Neural cell (in vitro differentiated cells): ENCODE data around the gene RTF1. TPM values are rescaled to one million over a fixed set of nuclear protein-coding genes. Genes with fewer than 3 reads are reported as not detected.

Experiments used
- H2AFZ ChIP-seq: fragments of 200-600, 300-800 bp; sonication (generic), shearing (Covaris generic); 2 replicates; pipeline ENCODE4 v1.6.0; 2014; ENCODE audit warnings: low read depth, mild to moderate bottlenecking, antibody characterized with exemption, low read length, moderate library complexity
- H3F3A ChIP-seq: fragments of 200-600 bp; shearing (Covaris generic); 2 replicates; pipeline ENCODE4 v1.6.1; 2016; ENCODE audit warnings: mild to moderate bottlenecking, moderate library complexity, mixed read lengths, antibody characterized with exemption, low read length; ENCODE audit not compliant: insufficient read depth, poor library complexity, severe bottlenecking
- H3K27ac ChIP-seq: fragments of 200-600, 300-800 bp; sonication (generic), shearing (Covaris generic); 2 replicates; pipeline ENCODE4 v1.5.1; 2014; ENCODE audit warnings: mild to moderate bottlenecking, low read length, moderate library complexity
- H3K27me3 ChIP-seq: fragments of 300-800, 200-600 bp; sonication (generic), shearing (Covaris generic); 2 replicates; pipeline ENCODE4 v1.6.0; 2014; ENCODE audit warnings: mild to moderate bottlenecking, low read depth, low read length, moderate library complexity; ENCODE audit not compliant: insufficient read depth
- H3K36me3 ChIP-seq: fragments of 300-800, 200-600 bp; sonication (generic), shearing (Covaris generic); 2 replicates; pipeline ENCODE4 v1.5.1; 2014; ENCODE audit warnings: mild to moderate bottlenecking, antibody characterized with exemption, low read length, moderate library complexity; ENCODE audit not compliant: insufficient read depth
- H3K4me2 ChIP-seq: fragments of 300-800, 200-600 bp; sonication (generic), shearing (Covaris generic); 2 replicates; pipeline ENCODE4 v1.6.0; 2014; ENCODE audit warnings: mild to moderate bottlenecking, low read length
- H3K4me3 ChIP-seq: fragments of 300-800, 200-600 bp; sonication (generic), shearing (Covaris generic); 2 replicates; pipeline ENCODE4 v1.5.1; 2014; ENCODE audit warnings: mild to moderate bottlenecking, low read length, moderate library complexity
- H3K79me2 ChIP-seq: fragments of 200-600 bp; shearing (Covaris generic); replicated peaks from 2 replicates; pipeline ENCODE4 v1.6.0; 2014; ENCODE audit warnings: mild to moderate bottlenecking, low read length, moderate library complexity; ENCODE audit not compliant: insufficient read depth
- H3K9ac ChIP-seq: fragments of 300-800, 200-600 bp; sonication (generic), shearing (Covaris generic); 2 replicates; pipeline ENCODE4 v1.6.1; 2016; ENCODE audit warnings: mild to moderate bottlenecking, low read length, mixed read lengths
- H3K9me2 ChIP-seq: fragments of 200-600 bp; shearing (Covaris generic); 2 replicates; pipeline ENCODE4 v1.6.1; 2016; ENCODE audit warnings: mild to moderate bottlenecking, low read length, mixed read lengths; ENCODE audit not compliant: insufficient read depth
- H3K9me3 ChIP-seq: fragments of 200-600, 300-800 bp; sonication (generic), shearing (Covaris generic); 2 replicates; pipeline ENCODE4 v1.6.1; 2016; ENCODE audit warnings: mild to moderate bottlenecking, mixed run types, low read length, moderate library complexity, mixed read lengths
- H4K20me1 ChIP-seq: fragments of 200-600 bp; shearing (Covaris generic); 2 replicates; pipeline ENCODE4 v1.6.1; 2016; ENCODE audit warnings: mild to moderate bottlenecking, mixed run types; ENCODE audit not compliant: insufficient read depth
- EP300 ChIP-seq: fragments of 450-650 bp; conservative IDR thresholded peaks from 2 replicates; pipeline ENCODE4 v1.6.1; 2014; ENCODE audit warnings: antibody characterized with exemption, mild to moderate bottlenecking, moderate library complexity; ENCODE audit not compliant: poor library complexity, severe bottlenecking
- EZH2 ChIP-seq: fragments of 200-600, 300-800 bp; shearing (Covaris generic), sonication (generic); IDR thresholded peaks from 2 replicates; pipeline ENCODE4 v1.6.1; 2014; ENCODE audit warnings: antibody characterized with exemption, low read length, borderline replicate concordance, mild to moderate bottlenecking; ENCODE audit not compliant: insufficient read depth, poor library complexity, severe bottlenecking
- MXI1 ChIP-seq: fragments of 450-650 bp; conservative IDR thresholded peaks from 2 replicates; pipeline ENCODE4 v1.6.1; 2014; ENCODE audit warnings: antibody characterized with exemption, mild to moderate bottlenecking; ENCODE audit not compliant: poor library complexity, severe bottlenecking
- POLR2AphosphoS5 ChIP-seq: IDR thresholded peaks from 2 replicates; pipeline ENCODE4 v1.6.1; 2012
- RAD21 ChIP-seq: fragments of 450-650 bp; conservative IDR thresholded peaks from 2 replicates; pipeline ENCODE4 v1.6.1; 2014; ENCODE audit warnings: antibody characterized with exemption, mild to moderate bottlenecking, moderate library complexity
- SMC3 ChIP-seq: fragments of 450-650 bp; conservative IDR thresholded peaks from 2 replicates; pipeline ENCODE4 v1.6.1; 2014; ENCODE audit warnings: antibody characterized with exemption, mild to moderate bottlenecking, moderate library complexity; ENCODE audit not compliant: poor library complexity
- TAF1 ChIP-seq: IDR thresholded peaks from 2 replicates; pipeline ENCODE4 v1.6.1; 2012; ENCODE audit warnings: low read depth
- polyA plus RNA-seq: library from polyadenylated mRNA; depleted of rRNA; stranded (reverse); fragments of >200 nt; gene quantifications from 2 replicates; pipeline ENCODE4 v1.2.3, GENCODE V29; 2014
- TF ChIP-seq, protein P1 (sequence below): IDR thresholded peaks from 2 replicates; pipeline ENCODE4 v1.6.1; 2012; ENCODE audit warnings: borderline replicate concordance
- TF ChIP-seq, protein P2 (sequence below): fragments of 450-650 bp; IDR thresholded peaks from 2 replicates; pipeline ENCODE4 v1.5.1; 2014; ENCODE audit warnings: antibody characterized with exemption, mild to moderate bottlenecking, moderate library complexity; ENCODE audit not compliant: poor library complexity, severe bottlenecking

Gene RTF1
- polyA plus RNA-seq, 1 donor from 2014 or later = 84.1 TPM

DNA sequence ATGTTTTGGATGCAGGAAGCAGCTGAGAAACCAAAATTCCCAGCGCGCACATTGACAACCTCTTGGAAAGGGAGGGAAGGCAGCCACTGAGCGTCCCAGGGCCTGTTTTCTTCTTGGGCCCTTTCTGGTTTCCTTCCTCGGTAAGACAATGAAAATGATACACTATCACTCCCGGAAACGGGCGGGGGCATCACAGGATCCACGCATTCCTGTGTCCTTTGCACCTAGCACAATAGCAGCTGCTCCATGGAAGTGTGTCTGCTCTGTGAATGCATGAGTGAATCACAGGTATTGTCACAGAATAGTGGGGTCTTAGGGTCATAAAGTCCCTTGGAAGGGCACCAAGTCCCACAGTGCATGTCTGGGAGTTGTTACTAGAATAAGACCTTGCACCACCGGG is 70.5 kb downstream of the RTF1 start:
- H3K27ac ChIP-seq = no peak overlapping the region
- H3F3A ChIP-seq = no peaks in the 10 kb centered on the region
- no peaks in the 10 kb centered on the region for H3K9me3 ChIP-seq
- H3K9ac ChIP-seq = no peak overlapping the region
- peaks cover 13% of the 10 kb centered on the region for H3K27me3 ChIP-seq
- H3K4me2 ChIP-seq = no peak overlapping the region
- TF ChIP-seq EZH2 (no peak), SMC3 (no peak), MXI1 (no peak), TAF1 (no peak), EP300 (no peak), RAD21 (no peak), POLR2AphosphoS5 (no peak)
- TF ChIP-seq, protein P1, sequence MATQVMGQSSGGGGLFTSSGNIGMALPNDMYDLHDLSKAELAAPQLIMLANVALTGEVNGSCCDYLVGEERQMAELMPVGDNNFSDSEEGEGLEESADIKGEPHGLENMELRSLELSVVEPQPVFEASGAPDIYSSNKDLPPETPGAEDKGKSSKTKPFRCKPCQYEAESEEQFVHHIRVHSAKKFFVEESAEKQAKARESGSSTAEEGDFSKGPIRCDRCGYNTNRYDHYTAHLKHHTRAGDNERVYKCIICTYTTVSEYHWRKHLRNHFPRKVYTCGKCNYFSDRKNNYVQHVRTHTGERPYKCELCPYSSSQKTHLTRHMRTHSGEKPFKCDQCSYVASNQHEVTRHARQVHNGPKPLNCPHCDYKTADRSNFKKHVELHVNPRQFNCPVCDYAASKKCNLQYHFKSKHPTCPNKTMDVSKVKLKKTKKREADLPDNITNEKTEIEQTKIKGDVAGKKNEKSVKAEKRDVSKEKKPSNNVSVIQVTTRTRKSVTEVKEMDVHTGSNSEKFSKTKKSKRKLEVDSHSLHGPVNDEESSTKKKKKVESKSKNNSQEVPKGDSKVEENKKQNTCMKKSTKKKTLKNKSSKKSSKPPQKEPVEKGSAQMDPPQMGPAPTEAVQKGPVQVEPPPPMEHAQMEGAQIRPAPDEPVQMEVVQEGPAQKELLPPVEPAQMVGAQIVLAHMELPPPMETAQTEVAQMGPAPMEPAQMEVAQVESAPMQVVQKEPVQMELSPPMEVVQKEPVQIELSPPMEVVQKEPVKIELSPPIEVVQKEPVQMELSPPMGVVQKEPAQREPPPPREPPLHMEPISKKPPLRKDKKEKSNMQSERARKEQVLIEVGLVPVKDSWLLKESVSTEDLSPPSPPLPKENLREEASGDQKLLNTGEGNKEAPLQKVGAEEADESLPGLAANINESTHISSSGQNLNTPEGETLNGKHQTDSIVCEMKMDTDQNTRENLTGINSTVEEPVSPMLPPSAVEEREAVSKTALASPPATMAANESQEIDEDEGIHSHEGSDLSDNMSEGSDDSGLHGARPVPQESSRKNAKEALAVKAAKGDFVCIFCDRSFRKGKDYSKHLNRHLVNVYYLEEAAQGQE = no peak
- TF ChIP-seq, protein P2, sequence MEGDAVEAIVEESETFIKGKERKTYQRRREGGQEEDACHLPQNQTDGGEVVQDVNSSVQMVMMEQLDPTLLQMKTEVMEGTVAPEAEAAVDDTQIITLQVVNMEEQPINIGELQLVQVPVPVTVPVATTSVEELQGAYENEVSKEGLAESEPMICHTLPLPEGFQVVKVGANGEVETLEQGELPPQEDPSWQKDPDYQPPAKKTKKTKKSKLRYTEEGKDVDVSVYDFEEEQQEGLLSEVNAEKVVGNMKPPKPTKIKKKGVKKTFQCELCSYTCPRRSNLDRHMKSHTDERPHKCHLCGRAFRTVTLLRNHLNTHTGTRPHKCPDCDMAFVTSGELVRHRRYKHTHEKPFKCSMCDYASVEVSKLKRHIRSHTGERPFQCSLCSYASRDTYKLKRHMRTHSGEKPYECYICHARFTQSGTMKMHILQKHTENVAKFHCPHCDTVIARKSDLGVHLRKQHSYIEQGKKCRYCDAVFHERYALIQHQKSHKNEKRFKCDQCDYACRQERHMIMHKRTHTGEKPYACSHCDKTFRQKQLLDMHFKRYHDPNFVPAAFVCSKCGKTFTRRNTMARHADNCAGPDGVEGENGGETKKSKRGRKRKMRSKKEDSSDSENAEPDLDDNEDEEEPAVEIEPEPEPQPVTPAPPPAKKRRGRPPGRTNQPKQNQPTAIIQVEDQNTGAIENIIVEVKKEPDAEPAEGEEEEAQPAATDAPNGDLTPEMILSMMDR = no peak
- H4K20me1 ChIP-seq = no peaks in the 10 kb centered on the region
- no peak overlapping the region for H2AFZ ChIP-seq
- no peak overlapping the region for H3K4me3 ChIP-seq
- no peaks in the 10 kb centered on the region for H3K9me2 ChIP-seq
- no peaks in the 10 kb centered on the region for H3K79me2 ChIP-seq
- H3K36me3 ChIP-seq = peaks cover 3% of the 10 kb centered on the region

DNA sequence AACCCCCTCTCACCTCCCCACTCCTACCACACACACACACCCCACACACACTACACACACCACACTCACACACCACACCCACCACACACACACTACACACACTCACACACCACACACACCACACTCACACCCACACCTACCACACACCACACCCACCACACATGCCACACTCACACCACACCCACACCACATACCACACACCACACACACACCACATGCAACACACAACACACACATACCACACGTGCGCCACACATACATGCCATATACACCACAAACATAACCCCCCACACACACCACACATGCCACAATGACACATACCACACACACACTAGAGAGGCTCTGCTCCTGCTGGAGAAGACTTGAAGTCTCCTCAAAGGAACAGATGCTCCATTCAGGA is 70.9 kb downstream of the RTF1 start:
- Histone ChIP-seq H3K9me2 (no peaks in the 10 kb centered on the region), H3K4me2 (no peak overlapping the region), H3K36me3 (no peaks in the 10 kb centered on the region), H3K79me2 (no peaks in the 10 kb centered on the region), H3F3A (no peaks in the 10 kb centered on the region), H3K9ac (no peak overlapping the region), H3K27me3 (peaks cover 17% of the 10 kb centered on the region), H2AFZ (no peak overlapping the region), H3K27ac (no peak overlapping the region), H3K4me3 (no peak overlapping the region), H3K9me3 (no peaks in the 10 kb centered on the region), H4K20me1 (no peaks in the 10 kb centered on the region)
- TF ChIP-seq, protein P1 = no peak
- TF ChIP-seq SMC3 (no peak), TAF1 (no peak), RAD21 (no peak), EP300 (no peak), POLR2AphosphoS5 (no peak), EZH2 (no peak), MXI1 (no peak)
- TF ChIP-seq, protein P2 = no peak
